HG03432 (cell line): ENCODE measurements around the gene EEF1E1.
A peak's percentile ranks its signal among the peaks of the same experiment; 100 is the strongest.

Experiments
- ATAC-seq: cut with Tn5 transposase; IDR thresholded peaks from one replicate; pipeline ENCODE4 v1.9.1; 2021; ENCODE audit warnings: mild to moderate bottlenecking, moderate library complexity; ENCODE audit not compliant: unreplicated experiment

The EEF1E1 gene

DNA sequence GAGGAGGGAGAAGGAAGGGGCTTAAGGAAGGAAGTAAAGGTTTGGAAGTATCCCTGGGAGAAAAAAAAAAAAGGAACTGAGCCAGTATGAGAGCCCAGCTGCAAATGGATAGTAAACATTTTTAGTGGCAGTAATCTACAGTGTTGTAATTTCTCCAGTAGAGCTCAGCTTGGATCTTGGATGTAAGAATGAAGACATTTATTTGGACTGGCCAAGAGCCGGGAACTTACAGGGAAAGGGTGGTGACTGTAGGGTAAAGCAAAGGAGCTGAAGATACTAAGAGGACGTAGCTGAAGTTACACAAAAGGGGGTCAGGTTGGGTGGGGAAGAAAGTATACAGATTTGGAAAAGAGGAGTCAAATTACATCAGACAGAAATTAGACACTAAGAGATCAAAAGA lies 13.5 kb downstream of the EEF1E1 start:
- ATAC-seq, result no peak

- no peak for ATAC-seq
Measured at GRCh38 chr6:8087870-8088754, 14.2 kb downstream of the EEF1E1 start.

- no peak for ATAC-seq
Measured at GRCh38 chr6:8086755-8087306, 15.5 kb downstream of the EEF1E1 start.

DNA sequence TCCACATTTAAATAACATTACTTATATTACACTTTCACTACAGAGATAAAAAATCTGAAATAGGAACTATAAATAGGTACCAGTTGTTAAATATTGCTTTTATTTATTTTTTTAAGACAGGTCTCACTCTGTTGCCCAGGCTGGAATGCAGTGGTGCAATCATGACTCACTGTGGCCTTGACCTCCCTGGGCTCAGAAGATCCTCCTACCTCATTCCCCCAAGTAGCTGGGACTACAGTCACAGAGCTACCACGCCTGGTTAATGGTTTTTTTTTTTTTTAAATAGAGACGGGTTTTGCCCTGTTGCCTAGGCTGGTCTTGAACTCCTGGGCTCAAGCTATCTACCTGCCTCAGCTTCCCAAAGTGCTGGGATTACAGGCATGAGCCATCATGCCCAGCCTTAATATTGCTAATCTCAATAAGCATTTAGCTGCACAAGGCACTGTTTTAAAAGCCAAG lies 17.3 kb downstream of the EEF1E1 start:
- ATAC-seq, result no peak

DNA sequence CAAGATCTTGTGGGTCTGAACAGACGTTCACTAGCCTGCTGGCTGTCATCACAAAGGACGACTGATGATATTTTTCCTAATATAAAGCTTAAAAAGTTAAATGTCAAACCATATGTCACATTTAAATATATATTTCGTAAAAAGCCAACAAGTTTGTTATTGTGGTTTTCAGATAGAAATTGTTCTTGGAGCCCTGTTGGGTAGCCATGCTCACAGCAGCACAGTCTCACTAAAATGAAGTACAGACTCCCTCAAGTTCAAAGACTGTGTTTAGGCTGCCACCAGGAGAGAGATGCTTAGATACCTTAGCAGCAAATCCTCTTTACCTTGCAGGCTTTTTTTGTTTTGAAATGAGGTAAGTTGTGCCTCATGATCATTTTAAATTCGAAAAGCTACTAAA lies 17.8 kb downstream of the EEF1E1 start:
- ATAC-seq, result no peak

- no peak for ATAC-seq
Measured at GRCh38 chr6:8082954-8083858, 19.1 kb downstream of the EEF1E1 start.

DNA sequence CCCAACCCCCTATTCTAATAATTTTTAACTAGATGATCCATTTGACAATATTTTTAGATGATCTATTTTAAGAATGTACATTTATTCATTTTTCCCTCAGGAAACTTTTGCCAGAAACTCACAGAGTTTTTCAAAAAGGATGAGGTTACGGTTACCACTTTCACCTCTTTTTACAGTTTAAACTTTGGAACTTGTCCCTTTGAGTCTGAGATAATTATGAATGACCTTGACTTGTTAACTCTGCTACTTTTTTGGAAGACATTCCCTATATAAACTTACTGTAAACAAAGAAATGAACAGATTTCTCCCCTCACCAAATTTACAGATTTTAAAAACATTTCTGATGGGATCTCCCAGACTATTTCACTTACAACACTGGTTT lies 19.8 kb downstream of the EEF1E1 start:
- ATAC-seq, result no peak

DNA sequence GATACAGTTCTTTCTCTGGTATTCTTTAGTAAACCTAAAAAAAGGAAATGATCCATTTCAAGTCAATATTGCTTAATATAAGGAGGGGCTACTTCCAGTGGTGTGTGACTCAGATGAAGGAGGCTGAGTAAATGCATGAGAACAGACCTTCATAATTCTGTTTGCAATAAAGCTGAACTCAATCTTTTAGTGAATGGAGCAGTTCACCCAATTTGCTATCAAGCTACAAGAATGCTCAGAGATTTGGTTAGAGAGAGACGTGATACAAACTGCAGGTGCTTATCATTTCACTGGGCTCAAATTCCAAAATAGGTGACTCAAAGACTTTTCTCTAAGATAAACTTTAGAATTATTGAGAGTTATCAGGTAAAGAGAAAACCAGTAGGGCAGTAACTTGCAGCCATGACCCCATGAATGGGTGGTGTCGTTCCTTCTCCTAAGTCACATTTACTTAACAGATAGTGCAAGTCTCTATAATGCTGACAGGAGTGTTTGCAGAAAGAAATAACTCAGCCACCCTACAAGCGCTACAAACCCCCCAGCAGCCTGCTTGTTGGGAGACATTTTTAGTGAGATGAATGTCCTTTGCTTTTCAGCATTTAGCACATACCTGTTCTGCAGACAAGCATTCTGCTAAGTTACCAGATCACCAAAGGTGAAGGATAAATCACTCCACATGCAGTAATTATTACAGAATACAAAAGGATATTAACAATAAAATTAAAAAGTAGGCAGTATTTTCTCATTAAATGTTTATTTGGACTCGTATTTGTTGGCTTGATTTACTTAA lies 21.8 kb downstream of the EEF1E1 start:
- ATAC-seq, result no peak

- no peak for ATAC-seq
Measured at GRCh38 chr6:8079126-8079525, 23.2 kb downstream of the EEF1E1 start.

GRCh38 chr6:8077991-8078390 lies 24.4 kb downstream of the EEF1E1 start:
- no peak for ATAC-seq

DNA sequence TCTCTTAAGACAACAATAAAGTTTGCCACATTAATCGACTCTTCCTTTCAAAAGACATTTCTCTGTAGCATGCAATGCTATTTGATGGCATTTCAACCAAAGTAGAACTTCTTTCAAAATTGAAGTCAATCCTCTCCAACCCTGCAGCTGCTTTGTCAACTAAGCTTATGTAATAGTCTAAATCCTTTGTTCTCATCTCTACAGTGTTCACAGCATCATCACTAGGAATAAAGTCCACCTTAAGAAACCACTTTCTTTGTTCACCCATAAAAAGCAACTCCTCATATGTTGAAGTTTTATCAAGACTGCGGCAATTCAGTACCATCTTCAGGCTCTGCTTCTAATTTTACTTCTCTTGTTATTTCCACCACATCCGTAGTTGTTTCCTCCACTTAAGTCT lies 26.6 kb downstream of the EEF1E1 start:
- no peak for ATAC-seq

DNA sequence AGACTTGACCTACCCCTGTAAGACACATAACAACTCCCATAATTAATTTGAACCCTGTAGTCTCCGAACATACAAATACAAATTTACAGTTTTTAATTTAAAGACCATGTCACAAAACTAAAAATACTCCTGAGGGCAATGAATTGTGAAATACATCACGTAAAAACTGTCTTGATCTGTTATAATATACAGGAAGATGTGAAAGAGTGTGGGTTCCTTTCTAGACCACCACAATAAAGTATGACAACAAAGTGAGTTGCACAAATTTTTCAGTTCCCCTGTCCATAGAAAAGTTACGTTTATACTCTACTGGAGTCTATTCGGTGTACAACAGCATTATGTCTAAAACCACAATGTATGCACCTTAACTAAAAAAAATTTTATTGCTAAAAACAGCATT lies 27.2 kb downstream of the EEF1E1 start:
- ATAC-seq, result no peak

DNA sequence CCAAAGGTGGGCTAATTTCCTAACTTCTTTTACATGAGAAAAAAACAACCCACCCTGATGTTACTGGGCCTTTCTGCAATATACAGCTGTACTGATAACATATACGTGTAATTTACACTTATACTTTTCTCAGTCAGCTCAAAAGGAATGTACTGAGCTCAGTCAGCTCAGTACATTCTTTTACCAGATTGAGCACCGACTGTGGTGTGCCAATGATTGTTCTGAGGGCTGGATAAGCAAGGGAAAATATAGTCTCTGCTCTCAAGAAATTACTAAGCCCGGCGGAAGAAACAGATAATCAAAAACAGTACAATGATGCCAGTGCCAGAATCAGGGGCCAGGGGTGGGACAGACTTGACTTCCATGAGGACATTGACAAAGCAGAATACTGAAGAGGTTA lies 28.1 kb downstream of the EEF1E1 start:
- no peak for ATAC-seq

- ATAC-seq, result no peak
Measured at GRCh38 chr6:8073758-8074157, 28.6 kb downstream of the EEF1E1 start.

DNA sequence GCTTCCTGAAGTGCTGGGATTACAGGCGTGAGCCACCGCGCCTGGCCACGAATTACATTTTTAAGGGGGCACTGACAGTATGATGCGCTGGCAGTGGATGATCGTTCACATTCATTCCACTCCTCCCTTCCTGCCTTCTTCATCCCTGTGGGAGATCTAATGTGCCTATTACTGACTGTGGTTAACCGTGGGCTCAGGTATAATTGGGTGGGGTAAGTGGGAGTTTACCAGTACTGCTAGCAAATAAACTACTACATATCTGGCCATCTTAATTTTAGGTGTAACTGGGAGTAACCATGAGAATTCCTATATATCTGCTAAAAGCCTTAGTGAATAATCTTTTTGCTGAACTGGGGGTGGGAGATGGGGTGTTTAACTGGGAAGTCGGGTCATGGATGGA lies 31.6 kb downstream of the EEF1E1 start:
- no peak for ATAC-seq

GRCh38 chr6:8069631-8070284 lies 32.6 kb downstream of the EEF1E1 start:
- no peak for ATAC-seq

DNA sequence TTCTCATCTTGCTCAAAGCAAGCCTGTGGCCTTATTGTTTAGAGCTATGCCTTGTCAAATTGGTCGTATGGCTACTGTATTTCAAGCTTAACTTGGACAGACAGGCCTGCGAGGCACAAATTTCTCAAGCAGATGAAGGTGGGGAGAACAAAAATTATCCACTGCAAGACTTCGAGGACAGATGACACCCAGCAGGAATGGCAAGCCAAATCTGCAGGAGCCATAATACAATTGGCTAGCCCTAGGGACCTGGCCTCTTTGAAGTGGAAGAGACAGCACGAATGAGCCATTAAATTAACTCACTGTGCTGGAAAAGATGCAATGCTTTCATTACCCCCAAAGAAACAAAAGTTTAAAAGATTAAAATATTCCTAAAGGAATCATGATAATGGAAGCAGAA lies 33.2 kb downstream of the EEF1E1 start:
- ATAC-seq, result no peak

DNA sequence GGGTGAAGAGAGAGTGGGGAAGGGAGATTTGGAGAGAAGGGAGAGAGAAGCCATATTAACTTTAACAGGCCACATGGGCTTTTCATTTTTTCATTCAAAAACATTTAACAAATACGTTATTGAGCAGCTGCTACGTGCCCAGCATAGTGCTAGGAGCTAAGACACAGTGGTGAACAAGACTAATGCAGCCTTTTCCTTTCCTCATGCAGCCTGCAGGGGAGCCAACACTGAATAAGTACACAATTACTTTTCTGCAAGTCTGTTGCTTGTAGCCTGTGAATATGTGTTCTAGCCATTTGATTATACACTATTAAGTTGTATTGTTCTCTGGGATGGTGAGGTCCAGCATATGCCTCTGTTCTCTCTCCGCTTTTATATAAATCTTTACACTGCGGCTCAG lies 36.2 kb downstream of the EEF1E1 start:
- ATAC-seq, result no peak

DNA sequence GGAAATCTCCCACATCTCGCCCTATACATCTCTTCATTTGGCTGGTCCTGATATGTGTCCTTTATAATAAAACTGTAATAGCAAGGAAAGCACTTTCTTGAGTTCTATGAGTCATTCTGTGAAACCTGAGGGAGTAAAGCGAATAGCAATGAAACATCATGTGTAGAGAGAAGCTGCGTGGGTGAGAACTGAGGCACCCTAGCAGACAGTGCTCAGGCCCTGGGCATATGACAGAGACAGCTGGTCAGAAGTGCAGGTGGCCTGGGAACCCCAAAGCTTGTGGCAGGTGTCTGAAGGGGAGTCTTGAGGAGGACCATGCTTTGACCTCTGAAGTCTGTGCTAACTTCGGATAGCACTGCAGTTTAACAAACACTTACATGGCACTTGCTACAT lies 36.8 kb downstream of the EEF1E1 start:
- peak; percentile 51 for ATAC-seq
